Lower leg skin (tissue), 3 donors: ENCODE measurements around the gene FAM151A.
"Not testable (repeated sequence)": the region's sequence is repeated elsewhere in the genome, so short reads cannot be mapped to it uniquely, and the experiment has no call there.

Experiments used
- POLR2A ChIP-seq, 2 donors: fragments of 450-650 bp; IDR thresholded peaks; one replicate each; pipeline ENCODE4 v1.6.1; 2016 to 2017; ENCODE audit warnings: antibody characterized with exemption in 2 of 2, mild to moderate bottlenecking in 1 of 2, moderate library complexity in 1 of 2
- TF ChIP-seq, protein P1 (sequence below), 3 donors: fragments of 450-650 bp; IDR thresholded peaks; one replicate each; pipeline ENCODE4 v1.5.1; 2016; ENCODE audit warnings: antibody characterized with exemption in 3 of 3, mild to moderate bottlenecking in 3 of 3, moderate library complexity in 2 of 3

- TF ChIP-seq, protein P1, sequence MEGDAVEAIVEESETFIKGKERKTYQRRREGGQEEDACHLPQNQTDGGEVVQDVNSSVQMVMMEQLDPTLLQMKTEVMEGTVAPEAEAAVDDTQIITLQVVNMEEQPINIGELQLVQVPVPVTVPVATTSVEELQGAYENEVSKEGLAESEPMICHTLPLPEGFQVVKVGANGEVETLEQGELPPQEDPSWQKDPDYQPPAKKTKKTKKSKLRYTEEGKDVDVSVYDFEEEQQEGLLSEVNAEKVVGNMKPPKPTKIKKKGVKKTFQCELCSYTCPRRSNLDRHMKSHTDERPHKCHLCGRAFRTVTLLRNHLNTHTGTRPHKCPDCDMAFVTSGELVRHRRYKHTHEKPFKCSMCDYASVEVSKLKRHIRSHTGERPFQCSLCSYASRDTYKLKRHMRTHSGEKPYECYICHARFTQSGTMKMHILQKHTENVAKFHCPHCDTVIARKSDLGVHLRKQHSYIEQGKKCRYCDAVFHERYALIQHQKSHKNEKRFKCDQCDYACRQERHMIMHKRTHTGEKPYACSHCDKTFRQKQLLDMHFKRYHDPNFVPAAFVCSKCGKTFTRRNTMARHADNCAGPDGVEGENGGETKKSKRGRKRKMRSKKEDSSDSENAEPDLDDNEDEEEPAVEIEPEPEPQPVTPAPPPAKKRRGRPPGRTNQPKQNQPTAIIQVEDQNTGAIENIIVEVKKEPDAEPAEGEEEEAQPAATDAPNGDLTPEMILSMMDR (IDR thresholded peaks at IDR 0.05), result not testable (repeated sequence)
- TF ChIP-seq POLR2A (IDR thresholded peaks at IDR 0.05), result not testable (repeated sequence)
Observed at GRCh38 chr1:54635804-54636203, 12.5 kb upstream of the FAM151A start.
